ENCODE data around the gene SPATA46.

SPATA46 gene

DNA sequence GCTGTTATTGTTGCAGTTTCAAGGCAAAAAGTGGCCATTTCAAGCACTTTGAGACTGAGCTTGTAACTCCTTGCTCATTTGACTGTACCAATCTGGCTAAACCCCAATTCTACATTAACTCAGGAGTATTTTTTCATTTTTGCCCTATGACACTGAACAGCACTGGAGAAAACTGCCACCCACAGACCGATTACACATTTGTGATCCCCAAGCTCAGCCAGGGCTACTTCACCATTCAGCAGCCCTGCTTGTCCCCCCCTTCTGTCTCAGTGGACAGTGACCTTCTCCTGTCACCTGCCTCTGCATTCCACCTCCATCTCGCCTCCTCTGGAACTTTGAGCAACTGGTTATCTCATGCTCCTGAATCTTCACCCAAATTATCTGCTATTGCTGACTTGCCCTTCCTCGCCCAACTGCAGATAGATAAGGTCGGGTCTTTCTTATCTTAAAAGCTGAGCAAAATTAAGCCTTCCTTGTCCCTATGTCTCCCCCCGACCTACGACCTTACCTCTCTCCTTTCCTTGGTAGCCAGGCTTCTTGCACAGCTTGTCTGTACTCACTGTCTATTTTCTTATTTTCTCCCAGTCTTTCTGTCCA, 25.3 kb downstream of the SPATA46 start:
- no peak for DNase-seq

- DNase-seq, result no peak
Measured at GRCh38 chr1:162349635-162350330, 26.9 kb downstream of the SPATA46 start.

DNA sequence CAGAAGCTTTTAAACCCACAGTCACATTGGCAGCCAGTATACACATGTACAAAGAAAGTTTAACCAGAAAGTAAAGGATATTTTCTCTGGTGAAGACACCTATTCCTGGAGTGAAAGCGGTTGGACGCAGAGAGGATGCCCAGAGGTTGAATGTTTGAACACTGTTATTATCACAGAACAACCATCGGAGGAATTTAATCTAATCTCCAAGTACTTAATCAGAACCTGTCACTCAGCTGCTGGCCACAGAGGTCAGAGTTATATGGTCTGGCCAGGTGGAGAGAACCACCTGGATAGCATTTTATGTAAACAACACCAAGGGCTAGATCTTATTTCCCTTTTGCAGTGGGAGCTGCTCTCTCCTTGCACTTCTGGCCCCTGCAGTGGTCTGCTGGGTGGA, 29.4 kb downstream of the SPATA46 start:
- DNase-seq, result no peak

DNA sequence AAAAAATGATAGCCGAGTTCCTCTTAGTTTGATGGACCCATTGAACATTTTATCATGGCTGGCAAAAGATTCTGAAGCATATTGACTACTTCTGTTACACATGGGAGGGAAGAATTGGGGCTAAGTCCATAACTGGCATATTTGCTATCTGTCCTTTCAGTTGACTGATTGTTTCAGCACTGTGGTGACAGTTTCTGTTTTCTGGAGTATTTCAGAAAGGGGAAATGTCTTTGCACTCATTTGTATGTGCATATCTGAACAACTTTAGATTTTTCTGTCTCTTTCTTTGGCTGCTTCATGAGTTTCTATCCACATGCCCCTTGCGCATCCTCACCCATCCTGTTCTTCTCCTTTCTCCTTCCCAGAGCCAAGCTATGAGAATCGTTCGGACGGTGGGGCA, 33.2 kb downstream of the SPATA46 start:
- no peak for DNase-seq

- no peak for DNase-seq
Measured at GRCh38 chr1:162342452-162342983, 34.1 kb downstream of the SPATA46 start.

DNA sequence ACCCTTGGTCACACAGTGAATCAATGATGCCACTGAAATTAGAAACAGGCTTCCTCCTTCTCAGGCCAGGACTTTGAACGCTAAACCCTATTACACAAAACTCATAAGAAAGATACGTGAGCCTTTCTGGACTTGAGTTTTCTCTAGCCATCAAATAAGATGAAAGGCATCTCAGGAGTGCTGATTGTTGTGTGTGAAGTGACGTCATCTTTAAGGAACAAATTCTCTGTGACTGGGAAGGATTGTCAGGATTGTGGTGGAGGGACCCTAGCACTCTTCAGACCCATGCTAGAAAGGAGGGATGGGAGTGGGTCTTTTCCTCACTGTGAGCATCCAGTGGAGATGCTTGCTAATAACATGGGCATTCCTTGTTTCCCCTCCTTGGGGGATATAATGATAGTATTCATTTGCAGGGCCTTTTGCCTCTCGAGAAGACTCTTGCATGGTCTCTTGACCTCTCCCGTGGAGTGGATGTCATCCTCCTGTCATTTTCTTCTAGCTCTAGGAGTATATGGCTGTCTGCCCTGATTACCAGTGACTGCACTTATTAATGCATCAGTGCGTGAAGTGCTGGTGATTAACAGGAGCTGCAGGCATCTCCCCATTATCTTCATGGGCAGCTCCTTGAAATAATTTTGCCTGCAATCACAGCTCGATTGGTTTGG, 39.9 kb downstream of the SPATA46 start:
- DNase-seq, result no peak

GRCh38 chr1:162335126-162335525, 41.5 kb downstream of the SPATA46 start:
- no peak for DNase-seq

GRCh38 chr1:162333991-162334390, 42.7 kb downstream of the SPATA46 start:
- no peak for DNase-seq

DNA sequence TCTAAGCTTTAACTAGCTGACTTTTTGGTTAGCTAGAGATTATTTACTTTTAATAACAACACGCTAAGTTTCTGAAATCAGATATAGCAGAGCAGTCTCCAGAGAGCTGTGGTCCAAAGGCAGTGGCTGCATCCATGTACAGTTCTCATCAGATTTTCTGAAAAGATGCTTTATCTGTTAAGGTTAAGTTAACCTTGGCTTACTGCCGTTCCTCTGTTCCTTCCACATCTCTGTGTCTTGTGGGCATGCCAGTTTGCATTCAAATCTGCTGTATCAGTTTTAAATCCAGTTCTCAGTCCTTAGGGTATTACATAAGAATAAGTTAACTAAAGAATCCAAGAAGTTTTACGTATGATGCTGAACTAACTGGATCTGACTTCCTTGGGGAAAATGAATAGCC, 46.8 kb downstream of the SPATA46 start:
- DNase-seq, result no peak

DNA sequence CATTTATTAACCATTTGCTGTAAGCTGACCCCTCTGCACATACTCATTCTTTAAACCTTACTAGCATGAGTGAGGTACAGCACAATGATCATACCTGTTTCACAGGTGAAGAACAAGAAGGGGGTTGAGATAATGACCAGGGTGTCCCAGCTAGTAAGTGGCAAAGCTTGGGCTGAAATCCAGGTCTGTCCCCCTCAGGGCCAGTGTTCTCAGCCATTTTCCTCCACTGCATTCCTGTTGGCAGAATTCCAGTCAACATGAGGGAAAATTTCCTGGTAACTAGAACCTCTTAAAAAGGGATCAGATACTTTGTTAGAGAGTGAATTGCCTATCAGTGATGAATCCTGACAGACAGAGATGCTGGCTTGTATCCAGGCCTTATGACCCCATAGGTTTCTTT, 48.1 kb downstream of the SPATA46 start:
- no peak for DNase-seq

DNA sequence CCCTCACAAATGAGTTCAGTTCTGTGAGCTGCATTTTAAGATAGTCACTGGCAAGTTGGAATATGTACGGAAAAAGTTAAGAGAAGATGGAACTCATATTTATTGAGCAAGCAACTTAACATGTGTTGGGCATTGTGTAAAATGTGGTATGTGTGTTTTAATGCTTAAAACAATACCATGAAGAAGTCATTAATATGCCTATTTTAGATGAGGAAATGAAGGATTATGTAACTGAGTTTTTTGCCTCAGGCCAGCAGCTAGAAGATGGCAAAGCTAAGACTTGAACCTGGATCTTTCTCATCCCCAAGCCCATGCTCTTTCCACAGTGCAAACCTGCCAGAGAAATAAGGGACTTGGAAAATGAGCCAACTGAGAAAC, 48.9 kb downstream of the SPATA46 start:
- no peak for DNase-seq

GRCh38 chr1:162327144-162327787, 49.4 kb downstream of the SPATA46 start:
- no peak for DNase-seq

DNA sequence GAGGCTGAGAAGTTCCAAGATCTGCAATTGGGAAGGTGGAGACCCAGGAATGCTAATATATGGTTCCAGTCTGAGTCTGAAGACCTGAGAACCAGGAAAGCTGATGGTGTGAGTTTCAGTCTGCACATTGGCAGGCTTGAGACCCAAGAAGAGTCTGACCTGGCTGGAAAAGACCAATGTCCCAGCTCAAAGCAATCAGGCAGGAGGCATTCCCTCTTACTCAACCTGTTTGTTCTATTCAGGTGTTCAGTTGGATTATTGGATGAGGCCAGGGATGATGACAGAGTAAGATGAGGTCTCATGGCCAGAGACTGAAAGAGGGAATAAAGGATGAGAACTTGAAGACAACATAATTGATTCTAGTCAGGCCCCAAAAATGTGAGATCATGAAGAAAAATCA, 50.1 kb downstream of the SPATA46 start:
- no peak for DNase-seq

DNA sequence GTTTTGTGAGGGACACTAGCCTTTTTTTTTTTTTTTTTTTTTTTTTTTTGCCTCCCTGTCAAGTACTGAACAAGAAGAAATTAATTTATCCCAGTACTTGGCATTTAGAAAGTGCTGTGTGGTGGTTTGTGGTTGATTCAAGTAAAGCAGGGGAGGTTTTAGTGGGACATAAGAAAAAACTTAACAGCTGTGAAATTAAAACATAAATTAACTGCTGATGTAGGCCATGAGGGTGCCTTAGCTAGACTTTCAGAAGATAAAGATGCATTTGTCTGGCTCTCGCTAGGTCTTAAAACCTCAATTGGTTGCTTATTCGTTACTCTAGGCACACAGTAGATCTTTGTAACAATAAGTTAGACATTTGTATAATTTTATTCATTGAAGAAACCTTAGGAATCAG, 52.3 kb downstream of the SPATA46 start:
- DNase-seq, result no peak
